HEK293 (cell line): ENCODE data around the gene PLCB1.

Experiments
- CTCF ChIA-PET: fragments of 350-600 bp; formaldehyde crosslinking; extraction: SDS; loops from one replicate; lab custom pipeline; 2021; ENCODE audit warnings: antibody characterized with exemption; lab: Yijun Ruan, JAX
- POLR2A ChIA-PET: fragments of 300-600 bp; formaldehyde crosslinking; extraction: SDS; loops from one replicate; lab custom pipeline; 2020; ENCODE audit warnings: antibody characterized with exemption, inconsistent platforms; lab: Yijun Ruan, JAX
- H3K27ac ChIP-seq: fragments of 200-500 bp; sonication (Bioruptor generic); 2 replicates; pipeline ENCODE4 v1.5.1; 2014; ENCODE audit warnings: low read depth, low read length, control low read depth, inconsistent platforms; ENCODE audit errors: extremely low read depth
- H3K36me3 ChIP-seq, 2 experiments: fragments of 200-500 bp in 1 of 2; sonication (Bioruptor generic) in 1 of 2; 1 replicate in 1 of 2; 2 replicates in 1 of 2; pipeline ENCODE4 v1.5.1; 2014 to 2017; ENCODE audit warnings: inconsistent platforms in 2 of 2, low read length in 2 of 2; ENCODE audit not compliant: control insufficient read depth in 2 of 2, insufficient read depth in 1 of 2
- H3K4me1 ChIP-seq: fragments of 200-500 bp; sonication (Bioruptor generic); 2 replicates; pipeline ENCODE4 v1.5.1; 2014; ENCODE audit warnings: mild to moderate bottlenecking, low read length, inconsistent platforms; ENCODE audit not compliant: control insufficient read depth, insufficient read depth
- H3K4me3 ChIP-seq: 2 replicates; pipeline ENCODE4 v1.5.1; 2011; ENCODE audit warnings: low read depth, mild to moderate bottlenecking, control low read depth, low read length, moderate library complexity
- H3K9me3 ChIP-seq: fragments of 200-500 bp; sonication (Bioruptor generic); 2 replicates; pipeline ENCODE4 v1.5.1; 2014; ENCODE audit warnings: low read depth, low read length, inconsistent platforms; ENCODE audit not compliant: control insufficient read depth, insufficient read depth
- BCL6B ChIP-seq: fragments of 450-650 bp; formaldehyde crosslinking; IDR thresholded peaks from 2 replicates; pipeline ENCODE4 v1.5.1; 2017; ENCODE audit warnings: missing biosample characterization, missing genetic modification characterization
- CTCF ChIP-seq: fragments of 450-650 bp; formaldehyde crosslinking; IDR thresholded peaks from 2 replicates; pipeline ENCODE4 v1.5.1; 2016; ENCODE audit warnings: missing biosample characterization, missing genetic modification characterization
- KLF9 ChIP-seq: fragments of 450-650 bp; formaldehyde crosslinking; IDR thresholded peaks from 2 replicates; pipeline ENCODE4 v1.5.1; 2016; ENCODE audit warnings: missing biosample characterization, missing genetic modification characterization, low read depth
- MYNN ChIP-seq: fragments of 450-650 bp; formaldehyde crosslinking; IDR thresholded peaks from 2 replicates; pipeline ENCODE4 v1.5.1; 2016; ENCODE audit warnings: missing biosample characterization, missing genetic modification characterization, borderline replicate concordance
- PRDM6 ChIP-seq: fragments of 450-650 bp; formaldehyde crosslinking; IDR thresholded peaks from 2 replicates; pipeline ENCODE4 v1.5.1; 2017; ENCODE audit warnings: missing biosample characterization, missing genetic modification characterization
- REPIN1 ChIP-seq: fragments of 450-650 bp; formaldehyde crosslinking; IDR thresholded peaks from 2 replicates; pipeline ENCODE4 v1.5.1; 2017; ENCODE audit warnings: missing biosample characterization, missing genetic modification characterization, low read depth
- YY1 ChIP-seq: fragments of 450-650 bp; formaldehyde crosslinking; IDR thresholded peaks from 2 replicates; pipeline ENCODE4 v1.5.1; 2018; ENCODE audit warnings: missing biosample characterization, missing genetic modification characterization
- ZBTB26 ChIP-seq: fragments of 450-650 bp; formaldehyde crosslinking; optimal IDR thresholded peaks from 2 replicates; pipeline ENCODE3; 2016; ENCODE audit warnings: missing biosample characterization, mild to moderate bottlenecking, missing genetic modification characterization
- ZNF10 ChIP-seq: fragments of 450-650 bp; formaldehyde crosslinking; IDR thresholded peaks from 2 replicates; pipeline ENCODE4 v1.5.1; 2017; ENCODE audit warnings: missing biosample characterization, missing genetic modification characterization
- ZNF114 ChIP-seq: fragments of 450-650 bp; formaldehyde crosslinking; IDR thresholded peaks from 2 replicates; pipeline ENCODE4 v1.5.0; 2017; ENCODE audit warnings: missing biosample characterization, missing genetic modification characterization
- ZNF121 ChIP-seq: fragments of 450-650 bp; formaldehyde crosslinking; IDR thresholded peaks from 2 replicates; pipeline ENCODE4 v1.5.1; 2016; ENCODE audit warnings: missing biosample characterization, missing genetic modification characterization
- ZNF132 ChIP-seq: fragments of 450-650 bp; formaldehyde crosslinking; IDR thresholded peaks from 2 replicates; pipeline ENCODE4 v1.5.1; 2017; ENCODE audit warnings: missing biosample characterization, missing genetic modification characterization, borderline replicate concordance
- ZNF2 ChIP-seq: fragments of 450-650 bp; formaldehyde crosslinking; IDR thresholded peaks from 2 replicates; pipeline ENCODE4 v1.5.1; 2016; ENCODE audit warnings: missing biosample characterization, missing genetic modification characterization
- ZNF211 ChIP-seq: fragments of 450-650 bp; formaldehyde crosslinking; IDR thresholded peaks from 2 replicates; pipeline ENCODE4 v1.5.1; 2016; ENCODE audit warnings: low read depth, missing biosample characterization, missing genetic modification characterization
- ZNF324 ChIP-seq: fragments of 450-650 bp; formaldehyde crosslinking; IDR thresholded peaks from 2 replicates; pipeline ENCODE4 v1.5.1; 2016; ENCODE audit warnings: missing biosample characterization, missing genetic modification characterization
- ZNF404 ChIP-seq: fragments of 450-650 bp; formaldehyde crosslinking; IDR thresholded peaks from 2 replicates; pipeline ENCODE4 v1.5.1; 2017; ENCODE audit warnings: missing biosample characterization, missing genetic modification characterization
- ZNF433 ChIP-seq: fragments of 450-650 bp; formaldehyde crosslinking; IDR thresholded peaks from 2 replicates; pipeline ENCODE4 v1.5.1; 2016; ENCODE audit warnings: missing biosample characterization, missing genetic modification characterization, low read depth
- ZNF449 ChIP-seq: fragments of 450-650 bp; formaldehyde crosslinking; IDR thresholded peaks from 2 replicates; pipeline ENCODE4 v1.5.1; 2017; ENCODE audit warnings: missing biosample characterization, mild to moderate bottlenecking, missing genetic modification characterization, moderate library complexity
- ZNF510 ChIP-seq: fragments of 450-650 bp; formaldehyde crosslinking; IDR thresholded peaks from 2 replicates; pipeline ENCODE4 v1.5.1; 2018; ENCODE audit warnings: mild to moderate bottlenecking, missing genetic modification characterization, missing biosample characterization; ENCODE audit not compliant: insufficient replicate concordance
- ZNF585B ChIP-seq: fragments of 450-650 bp; formaldehyde crosslinking; IDR thresholded peaks from 2 replicates; pipeline ENCODE4 v1.5.1; 2016; ENCODE audit warnings: missing biosample characterization, missing genetic modification characterization
- ZNF610 ChIP-seq: fragments of 450-650 bp; formaldehyde crosslinking; IDR thresholded peaks from 2 replicates; pipeline ENCODE4 v1.5.1; 2016; ENCODE audit warnings: missing biosample characterization, missing genetic modification characterization, borderline replicate concordance
- ZNF639 ChIP-seq: fragments of 450-650 bp; formaldehyde crosslinking; IDR thresholded peaks from 2 replicates; pipeline ENCODE4 v1.5.1; 2016; ENCODE audit warnings: missing biosample characterization, missing genetic modification characterization
- ZNF837 ChIP-seq: fragments of 450-650 bp; formaldehyde crosslinking; IDR thresholded peaks from 2 replicates; pipeline ENCODE4 v1.5.1; 2016; ENCODE audit warnings: missing biosample characterization, missing genetic modification characterization
- ZSCAN18 ChIP-seq: fragments of 450-650 bp; formaldehyde crosslinking; IDR thresholded peaks from 2 replicates; pipeline ENCODE4 v1.5.1; 2016; ENCODE audit warnings: missing biosample characterization, missing genetic modification characterization

Gene PLCB1

GRCh38 chr20:8242827-8243724, 111.0 kb downstream of the PLCB1 start:
- no peak overlapping the region for H3K27ac ChIP-seq
- no peak for TF ChIP-seq BCL6B (tag by site-specific recombination)
- no peak for TF ChIP-seq ZNF404
- TF ChIP-seq ZNF510: no peak
- TF ChIP-seq ZNF211: no peak
- no peak for TF ChIP-seq CTCF (tag by site-specific recombination)
- no peak for TF ChIP-seq ZNF10 (tag by site-specific recombination)
- TF ChIP-seq ZBTB26 (tag by site-specific recombination): no peak
- TF ChIP-seq, all 188 proteins: peak for 0
- POLR2A ChIA-PET: no interaction called here
- Histone ChIP-seq H3K4me3 (no peak overlapping the region), H3K36me3 (no peaks in the 10 kb centered on the region), H3K9me3 (no peaks in the 10 kb centered on the region), H3K4me1 (0 out of 2 replicates have a peak, but pooled peaks cover 2% of the 10 kb centered on the region)
- CTCF ChIA-PET: interaction anchor here (0.6 kb wide), 2 partner anchors 64 to 883 kb away, joined by 3 to 4 read pairs; no protein-coding TSS in a partner anchor

- POLR2A ChIA-PET: no interaction called here
- H3K4me3 ChIP-seq: no peak overlapping the region
- 0 out of 2 replicates have a peak, but pooled peaks cover 2% of the 10 kb centered on the region for H3K4me1 ChIP-seq
- CTCF ChIA-PET: no interaction called here
- no peaks in the 10 kb centered on the region for H3K36me3 ChIP-seq
- H3K9me3 ChIP-seq: no peaks in the 10 kb centered on the region
- no peak overlapping the region for H3K27ac ChIP-seq
- TF ChIP-seq ZNF121 (tag by site-specific recombination) (no peak), ZNF132 (tag by site-specific recombination) (no peak), ZNF585B (tag by site-specific recombination) (no peak), PRDM6 (tag by site-specific recombination) (no peak), ZNF610 (no peak), ZNF433 (tag by site-specific recombination) (no peak), KLF9 (no peak), ZNF2 (no peak), ZSCAN18 (tag by site-specific recombination) (no peak), YY1 (tag by site-specific recombination) (no peak), MYNN (tag by site-specific recombination) (no peak), ZNF639 (tag by site-specific recombination) (no peak), ZNF449 (tag by site-specific recombination) (no peak), ZNF114 (tag by site-specific recombination) (no peak), REPIN1 (tag by site-specific recombination) (no peak), ZNF324 (tag by site-specific recombination) (no peak), ZNF837 (tag by site-specific recombination) (no peak)
Measured at GRCh38 chr20:8244637-8245036, 112.6 kb downstream of the PLCB1 start.
